ENCODE measurements around the gene PCDH9. TPM values are rescaled to one million over a fixed set of nuclear protein-coding genes. Genes with fewer than 3 reads are reported as not detected.

PCDH9 gene
- polyA plus RNA-seq, 3 donors = 0.03 TPM; not detected in 1

GRCh38 chr13:66503890-66504289 lies 726.2 kb downstream of the PCDH9 start:
- Histone ChIP-seq H3K9ac (ENCODE audit: insufficient read depth, low read length, poor library complexity, severe bottlenecking) (no peak overlapping the region), H3K4me1 (ENCODE audit: control insufficient read depth in 1 of 2, insufficient read depth in 2 of 2, low read length in 2 of 2) (no peaks in the 10 kb centered on the region), H3K9me3 (replicated peaks in 1 of 2; ENCODE audit: control insufficient read depth in 1 of 2, insufficient read depth in 1 of 2, low read length in 2 of 2) (peaks cover 0 to 3% of the 10 kb centered on the region in 2 donors), H3K36me3 (replicated peaks in 1 of 2; ENCODE audit: control insufficient read depth in 1 of 2, insufficient read depth in 2 of 2, low read length in 2 of 2) (no peaks in the 10 kb centered on the region), H3K4me3 (replicated peaks in 1 of 3; ENCODE audit: low read depth in 2 of 3, low read length in 3 of 3) (no peak overlapping the region), H3K27ac (ENCODE audit: low read depth in 1 of 2, low read length in 2 of 2) (no peak overlapping the region), H4K20me1 (ENCODE audit: insufficient read depth, low read length) (no peaks in the 10 kb centered on the region), H3K79me2 (ENCODE audit: insufficient read depth, low read length) (no peaks in the 10 kb centered on the region), H2AFZ (ENCODE audit: insufficient read depth, low read depth, low read length, poor library complexity, severe bottlenecking) (no peak overlapping the region), H3K27me3 (ENCODE audit: control insufficient read depth in 2 of 2, insufficient read depth in 2 of 2, low read length in 2 of 2) (no peaks in the 10 kb centered on the region), H3K4me2 (replicated peaks; ENCODE audit: extremely low read depth, low read length, poor library complexity, severe bottlenecking) (no peak overlapping the region)
- Mint-ChIP-seq H3K27ac (no peak overlapping the region), H3K27me3 (ENCODE audit: low read depth in 3 of 3) (no peaks in the 10 kb centered on the region), H3K9me3 (peaks cover 1 to 8% (median 3%) of the 10 kb centered on the region in 7 donors), H3K4me3 (no peak overlapping the region), H3K36me3 (no peaks in the 10 kb centered on the region), H3K4me1 (no peaks in the 10 kb centered on the region)
- DNase-seq = no peak
- WGBS (ENCODE audit: insufficient coverage) = 98% methylated on average over 4 of the region's 6 CpGs
- intact Hi-C loops (cut with micrococcal nuclease) = no loop called here
- no peak for TF ChIP-seq CTCF (IDR thresholded peaks at IDR 0.05)

GRCh38 chr13:66501181-66501580 lies 729.0 kb downstream of the PCDH9 start:
- H3K9ac ChIP-seq (ENCODE audit: insufficient read depth, low read length, poor library complexity, severe bottlenecking) = no peak overlapping the region
- H3K36me3 Mint-ChIP-seq = no peaks in the 10 kb centered on the region
- intact Hi-C loops (cut with micrococcal nuclease) = no loop called here
- H3K4me3 Mint-ChIP-seq = no peak overlapping the region
- H3K27ac ChIP-seq (ENCODE audit: low read depth in 1 of 2, low read length in 2 of 2) = no peak overlapping the region
- no peaks in the 10 kb centered on the region for H3K27me3 Mint-ChIP-seq (ENCODE audit: low read depth in 3 of 3)
- H4K20me1 ChIP-seq (ENCODE audit: insufficient read depth, low read length) = no peaks in the 10 kb centered on the region
- no peak for TF ChIP-seq CTCF (IDR thresholded peaks at IDR 0.05)
- H3K9me3 Mint-ChIP-seq = peaks cover 2 to 9% (median 5%) of the 10 kb centered on the region in 7 donors
- H3K4me1 Mint-ChIP-seq = no peaks in the 10 kb centered on the region
- no peaks in the 10 kb centered on the region for H3K4me1 ChIP-seq (ENCODE audit: control insufficient read depth in 1 of 2, insufficient read depth in 2 of 2, low read length in 2 of 2)
- H3K36me3 ChIP-seq (replicated peaks in 1 of 2; ENCODE audit: control insufficient read depth in 1 of 2, insufficient read depth in 2 of 2, low read length in 2 of 2) = no peaks in the 10 kb centered on the region
- DNase-seq = no peak
- no peaks in the 10 kb centered on the region for H3K79me2 ChIP-seq (ENCODE audit: insufficient read depth, low read length)
- H3K4me2 ChIP-seq (replicated peaks; ENCODE audit: extremely low read depth, low read length, poor library complexity, severe bottlenecking) = no peak overlapping the region
- H3K4me3 ChIP-seq (replicated peaks in 1 of 3; ENCODE audit: low read depth in 2 of 3, low read length in 3 of 3) = no peak overlapping the region
- H3K27ac Mint-ChIP-seq = no peak overlapping the region
- no peaks in the 10 kb centered on the region for H3K27me3 ChIP-seq (ENCODE audit: control insufficient read depth in 2 of 2, insufficient read depth in 2 of 2, low read length in 2 of 2)
- no peak overlapping the region for H2AFZ ChIP-seq (ENCODE audit: insufficient read depth, low read depth, low read length, poor library complexity, severe bottlenecking)
- H3K9me3 ChIP-seq (replicated peaks in 1 of 2; ENCODE audit: control insufficient read depth in 1 of 2, insufficient read depth in 1 of 2, low read length in 2 of 2) = peaks cover 0 to 3% of the 10 kb centered on the region in 2 donors
